Measurements from ENCODE around the gene HBM. TPM values are rescaled to one million over a fixed set of nuclear protein-coding genes. Genes with fewer than 3 reads are reported as not detected.

Gene HBM
- total and polyA plus RNA-seq, 11 donors = 0.54 to 0.62 (median 0.58) TPM; not detected in 7

GRCh38 chr16:164827-165538 lies 795 bp upstream of the HBM start:
- DNase-seq (no peak), ATAC-seq (peak in 1 of 4 donors; percentile 58)
- Histone ChIP-seq H3K27ac (no peak overlapping the region), H3K9me3 (no peaks in the 10 kb centered on the region), H3K4me1 (peaks cover 0 to 22% (median 14%) of the 10 kb centered on the region in 12 donors), H3K27me3 (peaks cover 34 to 56% (median 44%) of the 10 kb centered on the region in 9 donors), H3K4me3 (peak overlapping the region in 10 of 12 donors; percentile 0 to 29 (median 18)), H3K36me3 (no peaks in the 10 kb centered on the region)
- intact Hi-C loops (cut with DNase I) = no loop called here
- 1 to 2% (median 1%) methylated on average over 13 to 58 of the region's 77 CpGs for WGBS, 4 donors
- TF ChIP-seq CTCF (IDR thresholded peaks at IDR 0.05) (no peak), POLR2A (IDR thresholded peaks at IDR 0.05) (no peak)

DNA sequence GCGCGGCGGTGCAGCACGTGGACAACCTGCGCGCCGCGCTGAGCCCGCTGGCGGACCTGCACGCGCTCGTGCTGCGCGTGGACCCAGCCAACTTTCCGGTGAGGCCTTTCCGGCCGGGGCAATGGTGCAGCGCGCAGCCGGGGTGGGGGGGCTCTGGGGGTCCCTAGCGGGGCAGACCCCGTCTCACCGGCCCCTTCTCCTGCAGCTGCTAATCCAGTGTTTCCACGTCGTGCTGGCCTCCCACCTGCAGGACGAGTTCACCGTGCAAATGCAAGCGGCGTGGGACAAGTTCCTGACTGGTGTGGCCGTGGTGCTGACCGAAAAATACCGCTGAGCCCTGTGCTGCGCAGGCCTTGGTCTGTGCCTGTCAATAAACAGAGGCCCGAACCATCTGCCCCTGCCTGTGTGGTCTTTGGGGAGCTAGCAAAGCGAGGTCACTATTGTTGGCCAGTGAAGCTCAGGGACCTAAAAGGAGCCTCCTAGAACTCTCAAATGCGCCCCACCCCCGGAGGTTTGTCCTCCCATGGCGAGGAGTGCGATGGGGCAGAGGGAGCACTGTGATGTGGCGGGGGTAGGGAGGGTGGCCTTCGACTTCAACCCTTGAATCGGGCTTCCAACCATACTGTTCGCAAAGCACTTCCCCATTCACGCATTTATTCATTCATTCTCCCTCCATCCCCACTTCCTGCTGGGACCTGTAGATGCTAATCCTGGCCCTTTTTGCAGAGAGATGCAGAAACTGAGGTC lies 770 bp downstream of the HBM start:
- no peak for TF ChIP-seq CTCF (IDR thresholded peaks at IDR 0.05)
- TF ChIP-seq POLR2A (IDR thresholded peaks at IDR 0.05) = no peak
- peaks cover 0 to 22% (median 14%) of the 10 kb centered on the region in 12 donors for H3K4me1 ChIP-seq
- peak overlapping the region in 4 of 12 donors; percentile 6 to 24 (median 8) for H3K4me3 ChIP-seq
- DNase-seq = peak in 1 of 5 donors; percentile 3
- H3K27me3 ChIP-seq = peaks cover 39 to 72% (median 57%) of the 10 kb centered on the region in 9 donors
- no peaks in the 10 kb centered on the region for H3K9me3 ChIP-seq
- H3K36me3 ChIP-seq = no peaks in the 10 kb centered on the region
- ATAC-seq = no peak
- intact Hi-C loops (cut with DNase I) = no loop called here
- H3K27ac ChIP-seq = no peak overlapping the region
- WGBS, 4 donors = 3 to 6% (median 4%) methylated on average over 18 to 45 of the region's 45 CpGs

DNA sequence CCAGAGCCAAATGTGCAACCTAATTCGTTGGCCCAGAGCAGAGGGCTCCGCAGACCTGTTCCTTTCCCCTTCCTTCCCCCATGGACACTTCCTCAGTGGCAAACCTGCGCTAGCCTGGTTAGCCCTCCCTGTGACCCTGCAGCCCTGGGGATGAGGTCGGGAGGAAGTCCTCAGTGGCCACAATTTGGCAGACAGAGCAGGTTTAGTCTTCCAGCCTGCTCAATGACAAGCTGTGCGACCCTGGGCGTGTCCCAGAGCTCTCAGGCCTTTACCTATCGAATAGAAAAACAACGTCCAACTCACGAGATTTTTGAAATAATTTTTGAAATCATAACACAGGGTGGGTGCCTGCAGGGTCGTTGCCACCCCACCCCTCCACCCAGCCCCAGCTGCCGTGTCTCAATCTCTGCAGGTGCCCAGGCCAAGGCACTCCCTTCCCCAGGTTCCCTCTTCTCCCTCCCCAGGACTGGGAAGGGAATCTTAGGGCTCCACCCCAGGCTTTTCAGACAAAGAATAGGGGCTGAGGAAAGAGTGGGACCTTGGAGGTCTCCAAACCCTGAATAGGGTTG lies 1.4 kb downstream of the HBM start:
- intact Hi-C loops (cut with DNase I) = no loop called here
- H3K36me3 ChIP-seq = no peaks in the 10 kb centered on the region
- H3K27me3 ChIP-seq = peaks cover 39 to 75% (median 61%) of the 10 kb centered on the region in 9 donors
- H3K4me3 ChIP-seq = no peak overlapping the region
- no peak for TF ChIP-seq CTCF (IDR thresholded peaks at IDR 0.05)
- TF ChIP-seq POLR2A (IDR thresholded peaks at IDR 0.05) = no peak
- WGBS, 4 donors = 5 to 12% (median 7%) methylated on average over 10 to 11 of the region's 11 CpGs
- ATAC-seq (no peak), DNase-seq (peak in 1 of 5 donors; percentile 12)
- H3K4me1 ChIP-seq = peaks cover 0 to 22% (median 14%) of the 10 kb centered on the region in 12 donors
- H3K27ac ChIP-seq = no peak overlapping the region
- H3K9me3 ChIP-seq = no peaks in the 10 kb centered on the region

DNA sequence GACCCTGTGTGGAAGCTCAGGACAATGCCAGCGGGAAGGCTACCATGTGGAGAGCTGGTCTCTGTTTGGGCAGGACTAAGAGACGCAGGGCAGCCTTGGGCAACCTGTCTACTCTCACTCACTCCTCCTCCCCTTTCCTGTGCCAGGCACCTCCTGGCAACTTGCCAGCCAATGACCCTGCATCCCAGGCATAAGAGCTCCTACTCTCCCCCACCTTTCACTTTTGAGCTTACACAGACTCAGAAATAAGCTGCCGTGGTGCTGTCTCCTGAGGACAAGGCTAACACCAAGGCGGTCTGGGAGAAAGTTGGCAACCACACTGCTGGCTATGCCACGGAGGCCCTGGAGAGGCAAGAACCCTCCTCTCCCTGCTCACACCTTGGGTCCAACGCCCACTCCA lies 2.6 kb downstream of the HBM start:
- DNase-seq = peak in 1 of 5 donors; percentile 42
- Histone ChIP-seq H3K9me3 (no peaks in the 10 kb centered on the region), H3K27ac (no peak overlapping the region), H3K27me3 (peaks cover 39 to 71% (median 64%) of the 10 kb centered on the region in 9 donors), H3K4me1 (peaks cover 0 to 22% (median 14%) of the 10 kb centered on the region in 12 donors), H3K4me3 (no peak overlapping the region), H3K36me3 (no peaks in the 10 kb centered on the region)
- WGBS, 4 donors = 45 to 58% (median 52%) methylated on average over 5 to 6 of the region's 6 CpGs
- no peak for ATAC-seq
- intact Hi-C loops (cut with DNase I) = no loop called here
- TF ChIP-seq POLR2A (IDR thresholded peaks at IDR 0.05) (no peak), CTCF (IDR thresholded peaks at IDR 0.05) (no peak)

Data from heart left ventricle (tissue), 16 donors.